ENCODE results near the gene CDK5RAP3. TPM values are rescaled to one million over a fixed set of nuclear protein-coding genes. Genes with fewer than 3 reads are reported as not detected.

CDK5RAP3 gene
- total RNA-seq, 1 donor from 2014 or later = 190 TPM

- Mint-ChIP-seq H3K4me1 (ENCODE audit: low read depth) (peaks cover 27% of the 10 kb centered on the region), H3K9me3 (no peaks in the 10 kb centered on the region), H3K27ac (no peak overlapping the region), H3K4me3 (peak overlapping the region; percentile 3), H3K36me3 (ENCODE audit: low read depth) (no peaks in the 10 kb centered on the region), H3K27me3 (ENCODE audit: insufficient read depth) (peaks cover 31% of the 10 kb centered on the region)
- DNase-seq (ENCODE audit: low spot score) = no peak
- intact Hi-C loops (cut with micrococcal nuclease) = no loop called here
Measured at GRCh38 chr17:48027322-48027981, 56.5 kb downstream of the CDK5RAP3 start.

GRCh38 chr17:48028736-48029135 is 57.8 kb downstream of the CDK5RAP3 start:
- peaks cover 22% of the 10 kb centered on the region for H3K4me1 Mint-ChIP-seq (ENCODE audit: low read depth)
- H3K27ac Mint-ChIP-seq = no peak overlapping the region
- H3K27me3 Mint-ChIP-seq (ENCODE audit: insufficient read depth) = peaks cover 33% of the 10 kb centered on the region
- DNase-seq (ENCODE audit: low spot score) = no peak
- no peaks in the 10 kb centered on the region for H3K36me3 Mint-ChIP-seq (ENCODE audit: low read depth)
- H3K9me3 Mint-ChIP-seq = no peaks in the 10 kb centered on the region
- intact Hi-C loops (cut with micrococcal nuclease) = no loop called here
- no peak overlapping the region for H3K4me3 Mint-ChIP-seq

GRCh38 chr17:48030531-48030930 is 59.6 kb downstream of the CDK5RAP3 start:
- DNase-seq (ENCODE audit: low spot score) = no peak
- Mint-ChIP-seq H3K4me3 (no peak overlapping the region), H3K27me3 (ENCODE audit: insufficient read depth) (peaks cover 28% of the 10 kb centered on the region), H3K9me3 (no peaks in the 10 kb centered on the region), H3K36me3 (ENCODE audit: low read depth) (no peaks in the 10 kb centered on the region), H3K4me1 (ENCODE audit: low read depth) (peaks cover 9% of the 10 kb centered on the region), H3K27ac (no peak overlapping the region)
- intact Hi-C loops (cut with micrococcal nuclease) = no loop called here

Other genes starting within 250 kb of the CDK5RAP3 start
- gene TBX21, start 237.9 kb upstream of the CDK5RAP3 start, total RNA-seq = 89.8 and 90.8 TPM in 2 replicates
- 18.6 and 21.6 TPM in 2 replicates for gene OSBPL7, start 149.3 kb upstream of the CDK5RAP3 start, total RNA-seq
- 53.6 and 56.9 TPM in 2 replicates for gene MRPL10, start 139.6 kb upstream of the CDK5RAP3 start, total RNA-seq
- 0.39 and 0.70 TPM in 2 replicates for gene LRRC46, start 139.4 kb upstream of the CDK5RAP3 start, total RNA-seq
- 24.5 and 26.3 TPM in 2 replicates for gene SCRN2, start 129.8 kb upstream of the CDK5RAP3 start, total RNA-seq
- gene SP6, start 120.0 kb upstream of the CDK5RAP3 start, total RNA-seq = 0.05 and 0.12 TPM in 2 replicates
- gene SP2, start 74.9 kb upstream of the CDK5RAP3 start, total RNA-seq = 24.0 and 26.3 TPM in 2 replicates
- gene PNPO, start 29.5 kb upstream of the CDK5RAP3 start, total RNA-seq = 58.8 and 60.7 TPM in 2 replicates
- not detected in 2 replicates for gene PRR15L, start 13.2 kb upstream of the CDK5RAP3 start, total RNA-seq
- 3.4 and 5.8 TPM in 2 replicates for gene COPZ2, start 66.7 kb downstream of the CDK5RAP3 start, total RNA-seq
- 86.6 and 92.0 TPM in 2 replicates for gene NFE2L1, start 77.2 kb downstream of the CDK5RAP3 start, total RNA-seq
- 61.1 and 62.4 TPM in 2 replicates for gene CBX1, start 130.4 kb downstream of the CDK5RAP3 start, total RNA-seq
- 31.1 and 37.1 TPM in 2 replicates for gene SNX11, start 136.7 kb downstream of the CDK5RAP3 start, total RNA-seq

All from activated T-helper 1 cell treated with anti-CD3 and anti-CD28 coated beads, Interleukin-12 subunit alpha, Interleukin-12 subunit beta, Interleukin-2, Interleukin-4 antibody, amounts not matched to agents 30 ng/mL and 10 ng/mL and 1 ng/mL, durations not matched to agents 14 hours and 24 hours and 36 hours (primary cell).